Large intestine (tissue), 3 donors: ENCODE data around the gene NQO2. TPM values are rescaled to one million over a fixed set of nuclear protein-coding genes. Genes with fewer than 3 reads are reported as not detected.
"Not testable (repeated sequence)": the region's sequence is repeated elsewhere in the genome, so short reads cannot be mapped to it uniquely, and the experiment has no call there.

ENCODE experiments used
- DNase-seq, 2 donors: peaks; one replicate each; pipeline versions ENCODE4 v3.0.0 to v3.0.0-alpha.2; 2013
- H3K27ac ChIP-seq: one replicate; pipeline ENCODE4 v1.5.1; 2013; ENCODE audit warnings: low read length
- H3K27me3 ChIP-seq: 2 replicates; pipeline ENCODE4 v1.6.1; 2013; ENCODE audit warnings: low read length; ENCODE audit not compliant: control insufficient read depth, insufficient read depth
- H3K36me3 ChIP-seq: 2 replicates; pipeline ENCODE4 v1.6.1; 2013; ENCODE audit warnings: low read length; ENCODE audit not compliant: control insufficient read depth, insufficient read depth
- H3K4me1 ChIP-seq: one replicate; pipeline ENCODE4 v1.6.1; 2013; ENCODE audit warnings: low read length; ENCODE audit not compliant: control insufficient read depth, insufficient read depth
- H3K4me3 ChIP-seq: one replicate; pipeline ENCODE4 v1.5.1; 2013; ENCODE audit warnings: low read length
- H3K9me3 ChIP-seq: one replicate; pipeline ENCODE4 v1.6.1; 2013; ENCODE audit warnings: mild to moderate bottlenecking, low read depth, low read length, moderate library complexity; ENCODE audit not compliant: control insufficient read depth
- WGBS: methylation state at CpG from one replicate; pipeline ENCODE4 v1.1.5; 2013; ENCODE audit warnings: low lambda C conversion rate; ENCODE audit not compliant: insufficient coverage; 5-methylcytosine and 5-hydroxymethylcytosine counted together
- polyA plus RNA-seq: library from polyadenylated mRNA; unstranded; fragments of 120-200 nt; gene quantifications from one replicate; pipeline ENCODE4 v1.2.1, GENCODE V29; 2013

Gene NQO2
- polyA plus RNA-seq, 1 donor = 21.1 TPM

DNA sequence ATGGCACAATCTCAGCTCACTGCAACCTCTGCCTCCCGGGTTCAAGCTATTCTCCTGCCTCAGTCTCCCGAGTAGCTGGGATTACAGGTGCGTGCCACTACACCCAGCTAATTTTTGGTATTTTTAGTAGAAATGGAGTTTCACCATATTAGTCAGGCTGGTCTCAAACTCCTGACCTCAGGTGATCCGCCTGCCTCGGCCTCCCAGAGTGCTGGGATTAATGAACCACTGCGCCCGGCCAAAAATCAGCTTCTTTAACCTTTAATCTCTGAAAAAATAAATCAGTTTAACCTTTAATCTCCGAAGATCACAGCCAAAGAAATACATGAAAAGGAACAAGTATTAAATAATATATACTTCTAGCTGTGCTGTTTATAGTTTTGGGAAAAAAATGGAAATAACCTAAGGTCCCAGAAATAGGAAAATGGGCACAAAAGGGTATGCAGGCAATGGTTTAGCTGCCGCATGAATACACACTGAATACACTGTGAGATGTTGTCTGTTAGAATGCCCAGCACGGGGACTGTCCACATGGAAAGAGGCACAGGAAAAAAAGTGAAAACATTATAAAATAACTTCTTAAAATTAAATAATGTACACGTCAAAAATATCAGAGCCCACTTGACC lies 1.6 kb downstream of the NQO2 start:
- Histone ChIP-seq H3K36me3 (peaks cover 10% of the 10 kb centered on the region), H3K4me1 (peaks cover 17% of the 10 kb centered on the region), H3K4me3 (no peak overlapping the region), H3K9me3 (no peaks in the 10 kb centered on the region), H3K27me3 (no peaks in the 10 kb centered on the region), H3K27ac (no peak overlapping the region)
- 85% methylated on average over 4 of the region's 11 CpGs for WGBS
- no peak for DNase-seq

DNA sequence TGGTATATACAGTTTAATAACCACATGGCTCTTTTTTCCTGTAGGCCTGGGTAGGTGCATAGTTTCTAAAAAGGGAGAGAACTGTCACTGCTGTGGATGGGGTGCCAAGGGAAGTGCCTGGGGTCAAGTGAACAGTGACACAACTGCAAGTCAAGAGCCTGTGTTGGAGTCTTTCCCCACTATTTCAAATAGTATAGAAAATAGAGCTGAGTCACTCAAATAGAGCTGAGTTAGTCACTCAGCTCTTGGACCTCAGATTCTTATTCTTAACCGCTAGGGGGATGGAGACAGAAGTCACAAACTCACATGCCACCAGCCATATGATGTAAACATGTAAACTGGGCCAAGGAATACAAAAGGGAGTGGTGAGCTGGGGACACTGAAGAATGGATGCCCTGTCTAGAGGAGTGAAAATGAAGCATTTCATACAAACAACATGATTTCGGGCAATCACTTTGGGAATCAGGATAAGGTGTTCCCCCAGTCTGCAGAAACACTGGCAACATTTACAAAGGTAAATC lies 2.1 kb downstream of the NQO2 start:
- Histone ChIP-seq H3K4me1 (peaks cover 17% of the 10 kb centered on the region), H3K27ac (no peak overlapping the region)
- no CpG with 5 or more reads among the region's 2 CpGs for WGBS

DNA sequence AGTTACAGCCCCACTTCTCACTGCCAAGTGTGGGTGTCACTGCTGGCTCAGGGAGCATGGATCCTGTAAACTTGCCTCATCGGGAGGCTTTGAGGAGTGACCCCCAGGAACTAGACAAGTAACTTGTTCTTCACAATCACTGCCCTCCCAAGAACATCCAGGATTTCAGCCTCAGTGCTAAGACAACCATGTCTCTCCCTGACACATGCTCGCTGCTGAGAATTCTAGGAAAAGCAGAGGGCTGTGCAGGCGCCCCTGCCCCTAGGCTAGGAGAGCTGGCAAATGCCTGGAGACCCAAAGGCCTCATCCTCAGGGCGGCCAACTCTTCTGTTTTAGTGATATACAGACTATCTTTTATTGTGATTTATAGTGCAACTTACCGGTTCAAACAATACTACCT lies 3.5 kb downstream of the NQO2 start:
- H3K9me3 ChIP-seq, H3K27me3 ChIP-seq, H3K4me3 ChIP-seq, DNase-seq, H3K27ac ChIP-seq: not testable (repeated sequence)
- WGBS = no CpG with 5 or more reads among the region's 5 CpGs
- Histone ChIP-seq H3K36me3 (peaks cover 24% of the 10 kb centered on the region), H3K4me1 (peaks cover 17% of the 10 kb centered on the region)

More for the DNA sequence above, 2.1 kb downstream of the NQO2 start:
- Histone ChIP-seq H3K4me3 (no peak overlapping the region), H3K9me3 (no peaks in the 10 kb centered on the region), H3K27me3 (no peaks in the 10 kb centered on the region), H3K36me3 (peaks cover 16% of the 10 kb centered on the region)
- peak in 1 of 2 donors; percentile 60 for DNase-seq

DNA sequence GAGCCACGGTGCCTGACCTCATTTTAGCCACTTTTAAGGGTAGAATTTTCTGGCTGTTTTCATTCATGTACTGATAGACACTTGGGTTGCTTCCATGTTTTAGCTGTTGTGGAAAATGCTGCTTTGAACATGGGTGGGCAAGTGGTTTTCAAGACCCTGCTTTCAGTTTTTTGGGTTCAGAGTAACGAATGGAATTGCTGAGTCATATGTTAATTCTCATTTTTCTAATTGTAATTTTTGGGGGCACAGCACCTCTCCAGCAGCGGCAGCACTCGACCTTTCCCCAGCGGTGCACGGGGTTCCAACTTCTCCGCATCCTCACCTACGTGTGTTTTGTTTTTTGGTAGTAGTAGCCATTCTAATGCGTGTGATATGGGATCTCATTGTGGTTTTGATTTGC lies 5.4 kb downstream of the NQO2 start:
- Histone ChIP-seq H3K27ac (no peak overlapping the region), H3K27me3 (no peaks in the 10 kb centered on the region), H3K9me3 (no peaks in the 10 kb centered on the region), H3K4me3 (no peak overlapping the region), H3K36me3 (peaks cover 24% of the 10 kb centered on the region), H3K4me1 (peaks cover 8% of the 10 kb centered on the region)
- 100% methylated on average over 1 of the region's 9 CpGs for WGBS
- DNase-seq = no peak

DNA sequence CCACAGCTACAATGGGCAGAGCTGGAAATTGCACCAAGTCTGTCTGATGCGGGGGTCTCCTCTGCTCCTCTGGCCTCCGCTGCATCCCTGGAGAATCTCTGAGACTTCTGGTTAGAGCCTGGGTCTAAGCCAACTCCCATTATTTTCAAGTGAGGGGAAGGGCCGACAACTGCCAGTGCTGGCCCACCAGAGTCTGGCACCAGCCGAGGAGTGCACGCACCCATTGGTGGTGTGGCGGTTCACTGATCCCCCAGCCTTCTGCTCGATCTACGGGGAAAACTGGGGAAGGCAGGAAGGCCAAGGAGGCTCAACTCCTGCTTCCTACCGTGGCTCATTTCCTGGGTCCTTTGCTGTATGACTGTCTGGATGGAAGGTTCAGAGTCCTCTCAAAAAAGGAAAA lies 6.2 kb downstream of the NQO2 start:
- H3K9me3 ChIP-seq = no peaks in the 10 kb centered on the region
- no peak overlapping the region for H3K4me3 ChIP-seq
- peaks cover 3% of the 10 kb centered on the region for H3K4me1 ChIP-seq
- peaks cover 30% of the 10 kb centered on the region for H3K36me3 ChIP-seq
- no peak for DNase-seq
- no CpG with 5 or more reads among the region's 9 CpGs for WGBS
- no peaks in the 10 kb centered on the region for H3K27me3 ChIP-seq
- H3K27ac ChIP-seq = no peak overlapping the region

DNA sequence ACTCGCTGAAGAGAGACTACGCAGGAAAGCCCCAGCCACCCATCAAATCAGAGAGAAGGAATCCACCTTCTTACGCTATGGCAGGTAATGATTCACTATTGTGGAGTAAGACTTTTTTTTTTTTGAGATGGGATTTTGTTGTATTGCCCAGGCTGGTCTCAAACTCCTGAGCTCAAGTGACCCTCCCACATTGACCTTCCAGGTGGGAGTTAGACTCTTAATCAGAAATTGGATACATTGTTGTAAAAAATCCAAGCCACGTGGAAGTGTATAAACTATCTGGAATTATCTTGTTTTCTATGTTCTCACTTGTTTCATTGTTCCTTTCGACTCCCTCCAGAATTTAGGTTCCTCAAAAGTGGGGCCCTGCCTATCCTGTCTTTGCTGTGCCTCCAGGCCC lies 6.8 kb downstream of the NQO2 start:
- Histone ChIP-seq H3K4me1 (peaks cover 3% of the 10 kb centered on the region), H3K27ac (no peak overlapping the region), H3K9me3 (peaks cover under 1% of the 10 kb centered on the region), H3K27me3 (no peaks in the 10 kb centered on the region), H3K36me3 (peaks cover 30% of the 10 kb centered on the region), H3K4me3 (no peak overlapping the region)
- 100% methylated on average over 1 of the region's 5 CpGs for WGBS
- DNase-seq = no peak

DNA sequence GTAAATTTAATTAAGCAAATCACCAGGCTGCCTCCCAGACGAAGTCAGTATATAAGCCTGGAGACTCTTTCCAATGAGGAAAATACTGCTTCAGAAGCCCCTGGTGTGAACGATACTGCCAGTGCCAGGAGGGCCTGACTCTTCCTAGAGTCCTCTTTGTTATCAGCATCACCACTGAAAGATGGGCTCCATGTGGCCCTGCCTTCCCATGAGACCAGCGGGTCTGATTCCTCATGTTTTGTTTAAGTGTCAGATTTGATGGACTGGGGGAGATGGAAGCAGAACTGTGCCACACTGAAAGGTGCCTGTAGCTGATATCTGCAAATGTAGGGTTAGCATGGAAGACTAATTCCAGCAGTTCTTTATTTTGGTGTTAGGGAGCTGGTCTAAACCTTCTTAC lies 7.9 kb downstream of the NQO2 start:
- peaks cover 4% of the 10 kb centered on the region for H3K9me3 ChIP-seq
- no peak overlapping the region for H3K27ac ChIP-seq
- peaks cover 3% of the 10 kb centered on the region for H3K4me1 ChIP-seq
- H3K27me3 ChIP-seq = no peaks in the 10 kb centered on the region
- no CpG with 5 or more reads among the region's 3 CpGs for WGBS
- no peak overlapping the region for H3K4me3 ChIP-seq
- H3K36me3 ChIP-seq = peaks cover 36% of the 10 kb centered on the region
- DNase-seq = no peak

DNA sequence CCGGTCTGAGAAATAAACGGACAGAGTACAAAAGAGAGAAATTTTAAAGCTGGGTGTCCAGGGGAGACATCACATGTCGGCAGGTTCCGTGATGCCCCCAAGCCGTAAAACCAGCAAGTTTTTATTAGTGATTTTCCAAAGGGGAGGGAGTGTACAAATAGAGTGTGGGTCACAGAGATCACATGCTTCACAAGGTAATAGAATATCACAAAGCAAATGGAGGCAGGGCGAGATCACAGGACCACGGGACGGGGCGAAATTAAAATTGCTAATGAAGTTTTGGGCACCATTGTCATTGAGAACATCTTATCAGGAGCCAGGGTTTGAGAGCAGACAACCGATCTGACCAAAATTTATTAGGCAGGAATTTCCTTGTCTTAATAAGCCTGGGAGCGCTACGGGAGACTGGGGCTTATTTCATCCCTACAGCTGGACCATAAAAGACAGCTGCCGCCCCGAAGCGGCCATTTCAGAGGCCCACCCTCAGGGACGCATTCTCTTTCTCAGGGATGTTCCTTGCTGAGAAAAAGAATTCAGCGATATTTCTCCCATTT lies 9.1 kb downstream of the NQO2 start:
- DNase-seq, H3K27me3 ChIP-seq, H3K4me1 ChIP-seq, H3K4me3 ChIP-seq, H3K27ac ChIP-seq, H3K9me3 ChIP-seq: not testable (repeated sequence)
- peaks cover 44% of the 10 kb centered on the region for H3K36me3 ChIP-seq
- 100% methylated on average over 1 of the region's 17 CpGs for WGBS

DNA sequence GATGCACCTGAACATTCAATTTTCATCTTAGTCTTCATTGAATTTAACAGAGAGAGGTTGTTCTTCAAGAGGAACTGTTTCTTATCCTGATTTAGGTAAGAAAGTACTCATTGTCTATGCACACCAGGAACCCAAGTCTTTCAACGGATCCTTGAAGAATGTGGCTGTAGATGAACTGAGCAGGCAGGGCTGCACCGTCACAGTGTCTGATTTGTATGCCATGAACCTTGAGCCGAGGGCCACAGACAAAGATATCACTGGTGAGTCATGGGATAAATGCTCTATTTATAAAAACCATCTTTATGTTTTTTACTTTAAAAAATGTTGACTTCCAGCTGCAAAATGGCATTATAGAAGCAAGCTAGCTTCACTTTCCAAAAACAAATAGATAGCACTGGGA lies 10.2 kb downstream of the NQO2 start:
- peaks cover 4% of the 10 kb centered on the region for H3K9me3 ChIP-seq
- H3K4me1 ChIP-seq = peaks cover 3% of the 10 kb centered on the region
- no peaks in the 10 kb centered on the region for H3K27me3 ChIP-seq
- H3K27ac ChIP-seq = peak overlapping the region; percentile 47
- no peak overlapping the region for H3K4me3 ChIP-seq
- peaks cover 47% of the 10 kb centered on the region for H3K36me3 ChIP-seq
- DNase-seq = peak in 1 of 2 donors; percentile 53
- WGBS = no CpG with 5 or more reads among the region's 3 CpGs

DNA sequence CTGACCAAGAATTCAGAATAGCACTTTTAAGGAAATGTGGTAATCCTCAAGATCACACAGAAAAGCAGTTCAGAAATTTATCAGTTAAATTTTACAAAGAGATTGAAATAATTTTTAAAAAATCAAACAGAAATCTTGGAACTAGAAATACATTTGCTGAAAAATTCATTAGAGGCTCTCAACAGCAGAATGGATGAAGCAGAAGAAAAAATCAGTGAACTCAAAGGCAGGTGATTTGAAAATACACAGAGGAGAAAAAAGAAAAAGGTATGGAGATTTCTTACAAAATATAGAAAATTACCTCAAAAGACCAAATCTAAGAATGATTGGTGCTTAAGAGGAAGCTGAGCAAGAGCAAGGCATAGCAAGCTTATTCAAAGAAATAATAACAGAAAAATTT lies 11.5 kb downstream of the NQO2 start:
- no peak for DNase-seq
- Histone ChIP-seq H3K36me3 (peaks cover 52% of the 10 kb centered on the region), H3K4me3 (no peak overlapping the region), H3K27me3 (no peaks in the 10 kb centered on the region), H3K9me3 (peaks cover 4% of the 10 kb centered on the region), H3K4me1 (peaks cover 3% of the 10 kb centered on the region), H3K27ac (no peak overlapping the region)

DNA sequence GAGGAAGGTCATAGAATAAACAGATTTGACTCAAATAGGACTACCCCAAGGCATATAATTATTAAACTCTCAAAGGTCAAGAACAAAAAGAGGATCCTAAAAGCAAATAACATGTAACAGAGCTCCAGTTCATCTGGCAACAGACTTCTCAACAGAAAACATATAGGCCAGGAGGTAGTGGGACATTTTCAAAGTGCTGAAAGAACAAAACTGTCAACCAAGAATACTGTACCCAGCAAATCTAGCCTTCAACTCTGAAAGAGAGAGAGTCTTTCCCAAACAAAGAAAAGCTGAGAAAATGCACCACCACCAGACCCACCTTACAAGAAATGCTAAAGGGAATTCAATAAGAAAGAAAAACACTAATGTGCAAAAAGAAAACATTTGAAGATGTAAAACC lies 11.9 kb downstream of the NQO2 start:
- no peak overlapping the region for H3K27ac ChIP-seq
- DNase-seq = no peak
- H3K4me3 ChIP-seq = no peak overlapping the region
- H3K9me3 ChIP-seq = peaks cover 4% of the 10 kb centered on the region
- peaks cover 51% of the 10 kb centered on the region for H3K36me3 ChIP-seq
- H3K4me1 ChIP-seq = peaks cover 3% of the 10 kb centered on the region
- H3K27me3 ChIP-seq = no peaks in the 10 kb centered on the region
